H9 (cell line): ENCODE data around the gene PRCD. TPM values are rescaled to one million over a fixed set of nuclear protein-coding genes. Genes with fewer than 3 reads are reported as not detected.

ENCODE experiments used
- DNase-seq: peaks from one replicate; pipeline ENCODE4 v3.0.0-alpha.2; 2017
- H2AFZ ChIP-seq: one replicate; pipeline ENCODE4 v1.6.1; 2013; ENCODE audit warnings: mild to moderate bottlenecking, low read length, control low read depth, moderate library complexity
- H2AK5ac ChIP-seq: 2 replicates; pipeline ENCODE4 v1.6.1; 2013; ENCODE audit warnings: low read length, control low read depth, mixed read lengths; ENCODE audit not compliant: insufficient read length
- H2BK120ac ChIP-seq: one replicate; pipeline ENCODE4 v1.6.1; 2013; ENCODE audit warnings: low read depth, mild to moderate bottlenecking, low read length, control low read depth, inconsistent platforms; ENCODE audit not compliant: poor library complexity, severe bottlenecking
- H2BK12ac ChIP-seq: 2 replicates; pipeline ENCODE4 v1.6.1; 2013; ENCODE audit warnings: low read length, control low read depth, mixed read lengths, low read depth; ENCODE audit not compliant: insufficient read length
- H2BK15ac ChIP-seq: 2 replicates; pipeline ENCODE4 v1.6.1; 2013; ENCODE audit warnings: low read depth, low read length, control low read depth
- H2BK20ac ChIP-seq: one replicate; pipeline ENCODE4 v1.6.1; 2013; ENCODE audit warnings: low read depth, mild to moderate bottlenecking, low read length, control low read depth, inconsistent platforms; ENCODE audit not compliant: poor library complexity, severe bottlenecking
- H2BK5ac ChIP-seq: 2 replicates; pipeline ENCODE4 v1.6.1; 2013; ENCODE audit warnings: low read length, control low read depth, mixed read lengths; ENCODE audit not compliant: insufficient read length
- H3K14ac ChIP-seq: 2 replicates; pipeline ENCODE4 v1.6.1; 2013; ENCODE audit warnings: low read length, control low read depth; ENCODE audit not compliant: insufficient read depth
- H3K18ac ChIP-seq: 2 replicates; pipeline ENCODE4 v1.6.1; 2013; ENCODE audit warnings: low read depth, mild to moderate bottlenecking, mixed read lengths, low read length, control low read depth; ENCODE audit not compliant: insufficient read length
- H3K23ac ChIP-seq: 2 replicates; pipeline ENCODE4 v1.6.1; 2013; ENCODE audit warnings: low read length, control low read depth, mixed read lengths, low read depth; ENCODE audit not compliant: insufficient read length
- H3K23me2 ChIP-seq: 2 replicates; pipeline ENCODE4 v1.6.1; 2013; ENCODE audit warnings: low read depth, mild to moderate bottlenecking, mixed read lengths, low read length, control low read depth; ENCODE audit not compliant: insufficient read length, poor library complexity, severe bottlenecking
- H3K27ac ChIP-seq: 2 replicates; pipeline ENCODE4 v1.5.1; 2013; ENCODE audit warnings: low read length, control low read depth, mixed read lengths, low read depth; ENCODE audit not compliant: insufficient read length
- H3K27me3 ChIP-seq: 2 replicates; pipeline ENCODE4 v1.6.1; 2013; ENCODE audit warnings: low read length, control low read depth, inconsistent platforms; ENCODE audit not compliant: insufficient read depth
- H3K4ac ChIP-seq: 2 replicates; pipeline ENCODE4 v1.6.1; 2013; ENCODE audit warnings: low read depth, mild to moderate bottlenecking, control low read depth, inconsistent platforms, low read length, moderate library complexity
- H3K4me1 ChIP-seq: 2 replicates; pipeline ENCODE4 v1.6.1; 2013; ENCODE audit warnings: low read length, control low read depth, inconsistent platforms; ENCODE audit not compliant: insufficient read depth
- H3K4me2 ChIP-seq: 2 replicates; pipeline ENCODE4 v1.6.1; 2013; ENCODE audit warnings: low read length, control low read depth, mixed read lengths; ENCODE audit not compliant: insufficient read length, insufficient read depth
- H3K56ac ChIP-seq: 2 replicates; pipeline ENCODE4 v1.6.1; 2013; ENCODE audit warnings: low read depth, mild to moderate bottlenecking, mixed read lengths, low read length, control low read depth; ENCODE audit not compliant: insufficient read length
- H3K79me1 ChIP-seq: 2 replicates; pipeline ENCODE4 v1.6.1; 2013; ENCODE audit warnings: low read depth, mild to moderate bottlenecking, moderate library complexity, low read length, control low read depth, inconsistent platforms; ENCODE audit not compliant: insufficient read depth, poor library complexity, severe bottlenecking
- H3K79me2 ChIP-seq: 2 replicates; pipeline ENCODE4 v1.6.1; 2013; ENCODE audit warnings: low read length, control low read depth, inconsistent platforms; ENCODE audit not compliant: insufficient read depth
- H3K9ac ChIP-seq: 2 replicates; pipeline ENCODE4 v1.6.1; 2013; ENCODE audit warnings: low read length, control low read depth, mixed read lengths; ENCODE audit not compliant: insufficient read length; ENCODE audit errors: extremely low read depth
- H3K9me3 ChIP-seq: one replicate; pipeline ENCODE4 v1.6.1; 2013; ENCODE audit warnings: low read depth, low read length, inconsistent platforms; ENCODE audit not compliant: control insufficient read depth
- H3T11ph ChIP-seq: one replicate; pipeline ENCODE4 v1.6.1; 2013; ENCODE audit warnings: mild to moderate bottlenecking, low read length, control low read depth, inconsistent platforms
- H4K20me1 ChIP-seq: one replicate; pipeline ENCODE4 v1.6.1; 2013; ENCODE audit not compliant: control insufficient read depth, insufficient read length, insufficient read depth
- H4K5ac ChIP-seq: 2 replicates; pipeline ENCODE4 v1.6.1; 2013; ENCODE audit warnings: low read depth, mild to moderate bottlenecking, mixed read lengths, low read length, control low read depth; ENCODE audit not compliant: insufficient read length
- H4K8ac ChIP-seq: replicated peaks from 2 replicates; pipeline ENCODE4 v1.6.1; 2013; ENCODE audit warnings: low read length, control low read depth, mixed read lengths, low read depth; ENCODE audit not compliant: insufficient read length
- H4K91ac ChIP-seq: 2 replicates; pipeline ENCODE4 v1.6.1; 2013; ENCODE audit warnings: low read depth, mild to moderate bottlenecking, moderate library complexity, mixed read lengths, low read length, control low read depth; ENCODE audit not compliant: insufficient read length
- H3K27ac Mint-ChIP-seq, 3 experiments: 2 replicates in 2 of 3; 3 replicates in 1 of 3; pipeline ENCODE4 v1.8.0; 2020 to 2021; ENCODE audit warnings: mixed read lengths in 3 of 3, mild to moderate bottlenecking in 1 of 3, moderate library complexity in 1 of 3
- H3K27me3 Mint-ChIP-seq: 2 replicates; pipeline ENCODE4 v1.8.0; 2021; ENCODE audit warnings: low read depth, mild to moderate bottlenecking, moderate library complexity, mixed read lengths
- H3K36me3 Mint-ChIP-seq, 3 experiments: 2 replicates in 2 of 3; 3 replicates in 1 of 3; pipeline ENCODE4 v1.8.0; 2020 to 2021; ENCODE audit warnings: low read depth in 3 of 3, mixed read lengths in 3 of 3; ENCODE audit not compliant: insufficient read depth in 1 of 3
- H3K4me1 Mint-ChIP-seq, 2 experiments: 2 replicates each; pipeline ENCODE4 v1.8.0; 2020; ENCODE audit warnings: mixed read lengths in 2 of 2
- H3K4me3 Mint-ChIP-seq, 2 experiments: 2 replicates in 1 of 2; 3 replicates in 1 of 2; pipeline ENCODE4 v1.8.0; 2020 to 2021; ENCODE audit warnings: mild to moderate bottlenecking in 2 of 2, mixed read lengths in 2 of 2, moderate library complexity in 1 of 2
- H3K9me3 Mint-ChIP-seq, 2 experiments: 2 replicates in 1 of 2; 3 replicates in 1 of 2; pipeline ENCODE4 v1.8.0; 2020; ENCODE audit warnings: mild to moderate bottlenecking in 2 of 2, mixed read lengths in 2 of 2, moderate library complexity in 1 of 2
- WGBS: extraction: QIAGEN DNeasy Blood & Tissue Kit; methylation state at CpG from one replicate; pipeline ENCODE4 v1.1.7; 2013; ENCODE audit warnings: missing lambda C conversion rate, low lambda C conversion rate, mixed read lengths; ENCODE audit not compliant: insufficient read length; ENCODE audit errors: extremely low coverage; 5-methylcytosine and 5-hydroxymethylcytosine counted together
- total RNA-seq: library from RNA; stranded (reverse); gene quantifications from 2 replicates; pipeline ENCODE4 v1.2.1, GENCODE V29; 2021
- TF ChIP-seq, protein P1 (sequence below): fragments of 200-600 bp; sonication (generic); conservative IDR thresholded peaks from 3 replicates; pipeline ENCODE4 v1.8.0; 2021; ENCODE audit warnings: antibody characterized with exemption, mild to moderate bottlenecking

Gene PRCD
- total RNA-seq, 1 experiment from 2014 or later = 0.46 TPM

DNA sequence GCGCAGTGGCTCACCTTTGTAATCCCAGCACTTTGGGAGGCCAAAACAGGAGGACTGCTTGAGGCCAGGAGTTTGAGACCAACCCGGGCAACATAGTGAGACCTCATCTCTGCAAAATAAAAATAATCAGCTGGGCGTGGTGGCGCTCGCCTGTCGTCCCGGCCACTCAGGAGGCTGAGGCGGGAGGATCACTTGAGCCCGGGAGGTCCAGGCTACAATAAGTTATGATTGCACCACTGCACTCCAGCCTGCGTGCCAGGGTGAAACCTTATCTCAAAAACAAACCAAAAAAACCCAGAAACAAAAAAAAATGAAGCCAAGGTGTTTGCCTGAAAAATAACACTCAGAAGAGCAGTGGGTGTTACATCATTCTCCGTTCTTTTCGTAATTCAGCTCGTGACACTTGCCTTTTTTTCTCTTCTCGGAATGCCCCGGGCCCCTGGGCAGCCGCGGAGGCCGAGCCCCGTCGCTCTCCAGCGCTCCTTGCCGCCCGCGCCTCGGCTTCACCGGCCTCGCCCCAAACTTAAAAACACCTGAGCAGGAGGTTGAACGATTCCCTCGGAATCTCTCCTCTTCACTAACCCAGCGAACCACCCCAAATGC is 17.0 kb downstream of the PRCD start:
- Histone ChIP-seq H2BK15ac (no peak overlapping the region), H3K9me3 (no peaks in the 10 kb centered on the region), H3K4me1 (no peaks in the 10 kb centered on the region), H2BK12ac (no peak overlapping the region), H3K4ac (no peak overlapping the region), H4K20me1 (no peaks in the 10 kb centered on the region), H2BK20ac (no peak overlapping the region), H3K18ac (no peak overlapping the region), H3K14ac (peak overlapping the region; percentile 30; the same call in 1 of the 2 replicates), H2BK120ac (no peak overlapping the region), H2BK5ac (no peak overlapping the region), H3K4me2 (peak overlapping the region; percentile 95), H3K23me2 (peaks cover 6% of the 10 kb centered on the region), H2AK5ac (no peak overlapping the region), H3K23ac (no peak overlapping the region), H3K79me1 (peaks cover 2% of the 10 kb centered on the region), H3K27ac (no peak overlapping the region), H4K8ac (no peak overlapping the region), H3K79me2 (peaks cover 33% of the 10 kb centered on the region), H3T11ph (no peak overlapping the region), H3K9ac (peak overlapping the region; percentile 33), H3K56ac (no peak overlapping the region), H4K5ac (no peak overlapping the region), H2AFZ (no peak overlapping the region), H4K91ac (no peak overlapping the region), H3K27me3 (no peaks in the 10 kb centered on the region)
- WGBS = no CpG with 5 or more reads among the region's 30 CpGs
- Mint-ChIP-seq H3K27me3 (no peaks in the 10 kb centered on the region; the same call in 1 of the 2 replicates), H3K27ac (peak overlapping the region in 2 of 3 experiments; percentile 90 to 98; a peak in 4 of 7 replicates), H3K4me1 (peaks cover 28 to 43% of the 10 kb centered on the region in 2 experiments), H3K4me3 (peak overlapping the region; percentile 97 to 98), H3K9me3 (no peaks in the 10 kb centered on the region; a peak in 1 of 5 replicates), H3K36me3 (peaks cover 28 to 43% (median 35%) of the 10 kb centered on the region in 3 experiments)
- TF ChIP-seq, protein P1, sequence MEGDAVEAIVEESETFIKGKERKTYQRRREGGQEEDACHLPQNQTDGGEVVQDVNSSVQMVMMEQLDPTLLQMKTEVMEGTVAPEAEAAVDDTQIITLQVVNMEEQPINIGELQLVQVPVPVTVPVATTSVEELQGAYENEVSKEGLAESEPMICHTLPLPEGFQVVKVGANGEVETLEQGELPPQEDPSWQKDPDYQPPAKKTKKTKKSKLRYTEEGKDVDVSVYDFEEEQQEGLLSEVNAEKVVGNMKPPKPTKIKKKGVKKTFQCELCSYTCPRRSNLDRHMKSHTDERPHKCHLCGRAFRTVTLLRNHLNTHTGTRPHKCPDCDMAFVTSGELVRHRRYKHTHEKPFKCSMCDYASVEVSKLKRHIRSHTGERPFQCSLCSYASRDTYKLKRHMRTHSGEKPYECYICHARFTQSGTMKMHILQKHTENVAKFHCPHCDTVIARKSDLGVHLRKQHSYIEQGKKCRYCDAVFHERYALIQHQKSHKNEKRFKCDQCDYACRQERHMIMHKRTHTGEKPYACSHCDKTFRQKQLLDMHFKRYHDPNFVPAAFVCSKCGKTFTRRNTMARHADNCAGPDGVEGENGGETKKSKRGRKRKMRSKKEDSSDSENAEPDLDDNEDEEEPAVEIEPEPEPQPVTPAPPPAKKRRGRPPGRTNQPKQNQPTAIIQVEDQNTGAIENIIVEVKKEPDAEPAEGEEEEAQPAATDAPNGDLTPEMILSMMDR = no peak
- DNase-seq = peak; percentile 35
